ENCODE results near the gene NXPH4. TPM values are rescaled to one million over a fixed set of nuclear protein-coding genes. Genes with fewer than 3 reads are reported as not detected.

The NXPH4 gene
- total RNA-seq, 1 donor from 2014 or later = not detected

- Mint-ChIP-seq H3K9me3 (ENCODE audit: unreplicated experiment) (no peaks in the 10 kb centered on the region), H3K36me3 (ENCODE audit: low read depth, unreplicated experiment) (peaks cover 14% of the 10 kb centered on the region), H3K4me1 (ENCODE audit: unreplicated experiment) (no peaks in the 10 kb centered on the region), H3K27me3 (ENCODE audit: unreplicated experiment) (peaks cover 10% of the 10 kb centered on the region), H3K4me3 (ENCODE audit: unreplicated experiment) (no peak overlapping the region), H3K27ac (ENCODE audit: unreplicated experiment) (no peak overlapping the region)
- no peak for DNase-seq (ENCODE audit: low spot score)
- TF ChIP-seq CTCF (IDR thresholded peaks at IDR 0.05; ENCODE audit: unreplicated experiment) = no peak
Observed at GRCh38 chr12:57178213-57178612, 38.4 kb upstream of the NXPH4 start.

- no peak for TF ChIP-seq CTCF (IDR thresholded peaks at IDR 0.05; ENCODE audit: unreplicated experiment)
- Mint-ChIP-seq H3K9me3 (ENCODE audit: unreplicated experiment) (no peaks in the 10 kb centered on the region), H3K4me3 (ENCODE audit: unreplicated experiment) (no peak overlapping the region), H3K27ac (ENCODE audit: unreplicated experiment) (peak overlapping the region; percentile 83), H3K36me3 (ENCODE audit: low read depth, unreplicated experiment) (peaks cover 12% of the 10 kb centered on the region), H3K4me1 (ENCODE audit: unreplicated experiment) (no peaks in the 10 kb centered on the region), H3K27me3 (ENCODE audit: unreplicated experiment) (peaks cover 10% of the 10 kb centered on the region)
- DNase-seq (ENCODE audit: low spot score) = no peak
Observed at GRCh38 chr12:57179331-57180086, 37.1 kb upstream of the NXPH4 start.

GRCh38 chr12:57180321-57180989, 36.1 kb upstream of the NXPH4 start:
- H3K36me3 Mint-ChIP-seq (ENCODE audit: low read depth, unreplicated experiment) = peaks cover 10% of the 10 kb centered on the region
- H3K27ac Mint-ChIP-seq (ENCODE audit: unreplicated experiment) = no peak overlapping the region
- no peak overlapping the region for H3K4me3 Mint-ChIP-seq (ENCODE audit: unreplicated experiment)
- no peak for TF ChIP-seq CTCF (IDR thresholded peaks at IDR 0.05; ENCODE audit: unreplicated experiment)
- no peak for DNase-seq (ENCODE audit: low spot score)
- peaks cover 16% of the 10 kb centered on the region for H3K27me3 Mint-ChIP-seq (ENCODE audit: unreplicated experiment)
- no peaks in the 10 kb centered on the region for H3K4me1 Mint-ChIP-seq (ENCODE audit: unreplicated experiment)
- no peaks in the 10 kb centered on the region for H3K9me3 Mint-ChIP-seq (ENCODE audit: unreplicated experiment)

- no peak overlapping the region for H3K27ac Mint-ChIP-seq (ENCODE audit: unreplicated experiment)
- H3K4me3 Mint-ChIP-seq (ENCODE audit: unreplicated experiment) = no peak overlapping the region
- peaks cover 12% of the 10 kb centered on the region for H3K27me3 Mint-ChIP-seq (ENCODE audit: unreplicated experiment)
- no peak for TF ChIP-seq CTCF (IDR thresholded peaks at IDR 0.05; ENCODE audit: unreplicated experiment)
- no peaks in the 10 kb centered on the region for H3K9me3 Mint-ChIP-seq (ENCODE audit: unreplicated experiment)
- H3K4me1 Mint-ChIP-seq (ENCODE audit: unreplicated experiment) = no peaks in the 10 kb centered on the region
- peaks cover 10% of the 10 kb centered on the region for H3K36me3 Mint-ChIP-seq (ENCODE audit: low read depth, unreplicated experiment)
- no peak for DNase-seq (ENCODE audit: low spot score)
Observed at GRCh38 chr12:57181072-57181471, 35.5 kb upstream of the NXPH4 start.

- H3K27ac Mint-ChIP-seq (ENCODE audit: unreplicated experiment) = no peak overlapping the region
- no peaks in the 10 kb centered on the region for H3K9me3 Mint-ChIP-seq (ENCODE audit: unreplicated experiment)
- no peaks in the 10 kb centered on the region for H3K4me1 Mint-ChIP-seq (ENCODE audit: unreplicated experiment)
- no peak for TF ChIP-seq CTCF (IDR thresholded peaks at IDR 0.05; ENCODE audit: unreplicated experiment)
- H3K36me3 Mint-ChIP-seq (ENCODE audit: low read depth, unreplicated experiment) = peaks cover 11% of the 10 kb centered on the region
- H3K27me3 Mint-ChIP-seq (ENCODE audit: unreplicated experiment) = peaks cover 12% of the 10 kb centered on the region
- no peak for DNase-seq (ENCODE audit: low spot score)
- H3K4me3 Mint-ChIP-seq (ENCODE audit: unreplicated experiment) = no peak overlapping the region
Observed at GRCh38 chr12:57181561-57182155, 34.9 kb upstream of the NXPH4 start.

All from endothelial cell (in vitro differentiated cells).